GM21381 (cell line): Measurements from ENCODE around the gene TOGARAM2.

ENCODE experiments used
- ATAC-seq: cut with Tn5 transposase; IDR thresholded peaks from one replicate; pipeline ENCODE4 v1.9.1; 2021; ENCODE audit warnings: mild to moderate bottlenecking, moderate library complexity; ENCODE audit not compliant: unreplicated experiment

The TOGARAM2 gene

GRCh38 chr2:29052807-29053206 lies 71.7 kb downstream of the TOGARAM2 start:
- ATAC-seq: no peak

- ATAC-seq: no peak
Observed at GRCh38 chr2:29053223-29053622, 72.1 kb downstream of the TOGARAM2 start.

DNA sequence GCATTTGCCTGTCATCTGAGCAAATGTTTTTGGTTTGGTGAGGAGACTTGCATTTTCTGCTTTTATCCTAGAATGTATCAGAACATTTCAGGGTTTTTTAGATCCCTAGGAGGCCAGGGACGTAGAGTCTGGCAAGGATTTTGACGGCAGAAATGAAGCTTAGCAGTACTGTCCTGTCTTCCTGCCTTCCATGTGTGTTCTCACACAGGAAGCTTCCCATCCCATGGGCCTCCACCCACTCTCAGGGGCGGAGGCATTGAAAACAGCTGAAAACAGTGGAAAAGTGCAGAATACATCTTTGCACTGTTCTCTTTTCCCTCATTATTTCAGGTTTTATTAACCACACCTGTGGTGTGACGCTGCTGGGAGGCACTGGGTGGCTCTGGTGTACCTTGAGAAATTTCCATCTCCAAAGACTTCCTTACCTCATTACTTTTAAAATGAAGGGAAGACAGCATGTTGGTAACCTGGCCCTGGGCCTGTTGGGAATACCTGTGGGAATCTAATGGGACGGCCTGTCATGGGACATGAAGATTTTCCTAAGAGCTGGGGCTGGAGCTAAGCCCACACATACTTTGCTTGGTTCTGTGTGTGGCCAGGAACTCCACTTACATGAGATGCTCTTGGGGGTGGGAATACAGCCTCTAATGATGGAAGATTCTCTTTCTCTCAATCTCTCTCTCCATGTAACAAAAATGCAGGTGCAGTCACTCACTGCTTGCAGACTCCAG lies 72.7 kb downstream of the TOGARAM2 start:
- ATAC-seq: no peak

DNA sequence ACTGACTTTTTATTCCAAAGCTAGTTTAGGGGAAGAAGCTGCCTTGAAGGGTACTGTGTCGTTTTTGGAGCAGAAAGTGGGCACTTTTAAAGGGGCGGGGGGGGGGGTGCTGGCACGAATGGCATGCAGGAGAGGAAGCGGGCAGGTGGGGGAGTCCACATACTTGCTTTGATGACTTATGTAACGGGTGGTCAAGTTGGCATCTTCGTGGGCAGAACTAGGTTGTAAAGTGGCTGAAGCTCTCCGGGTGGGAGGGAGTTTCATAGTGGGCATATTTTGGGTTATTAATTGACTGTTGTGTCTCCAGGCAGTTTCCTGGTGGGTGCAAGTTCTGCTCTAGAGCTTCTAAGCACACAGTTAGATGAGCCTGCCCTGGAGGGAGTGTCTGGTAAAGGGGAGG lies 73.3 kb downstream of the TOGARAM2 start:
- ATAC-seq: no peak

DNA sequence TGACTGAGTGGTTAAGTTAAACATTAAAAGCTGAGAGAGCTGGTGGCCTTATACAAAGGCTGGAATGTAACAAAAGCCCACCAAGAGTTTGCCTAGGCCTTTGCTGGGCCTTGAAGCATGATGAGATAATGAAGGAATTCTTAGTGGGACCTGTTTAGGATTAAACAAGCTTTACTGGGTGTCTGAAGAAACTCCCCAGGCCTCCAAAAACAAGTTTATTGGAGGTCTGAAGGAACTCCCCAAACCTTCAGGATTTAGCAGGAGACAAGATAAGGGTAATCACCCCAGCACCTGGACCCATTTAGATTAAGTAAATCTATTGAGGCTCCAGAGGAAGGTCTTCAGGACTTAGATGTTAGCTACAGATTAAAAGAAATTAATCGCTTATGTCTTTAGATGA lies 74.5 kb downstream of the TOGARAM2 start:
- ATAC-seq: no peak

DNA sequence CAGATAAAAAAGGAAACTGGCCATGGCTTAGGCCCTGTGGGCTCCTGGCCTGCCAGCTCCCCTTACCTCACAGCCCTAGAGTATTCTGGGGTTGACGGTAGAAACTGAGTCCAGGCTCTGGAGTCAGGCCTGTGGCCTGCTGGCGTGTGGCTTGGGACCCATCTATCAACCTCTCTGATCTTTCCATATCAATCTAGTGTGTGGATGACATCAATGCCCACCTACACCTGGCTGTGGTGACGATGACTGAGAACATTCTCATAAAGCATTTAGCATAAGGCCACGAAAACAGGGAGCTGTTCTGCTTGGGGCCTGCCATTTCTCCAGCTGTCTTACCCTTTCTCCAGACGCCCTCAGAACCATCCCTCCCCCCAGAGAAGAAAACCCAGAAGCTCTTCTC lies 75.4 kb downstream of the TOGARAM2 start:
- no peak for ATAC-seq

- no peak for ATAC-seq
Observed at GRCh38 chr2:29057006-29057405, 75.9 kb downstream of the TOGARAM2 start.

DNA sequence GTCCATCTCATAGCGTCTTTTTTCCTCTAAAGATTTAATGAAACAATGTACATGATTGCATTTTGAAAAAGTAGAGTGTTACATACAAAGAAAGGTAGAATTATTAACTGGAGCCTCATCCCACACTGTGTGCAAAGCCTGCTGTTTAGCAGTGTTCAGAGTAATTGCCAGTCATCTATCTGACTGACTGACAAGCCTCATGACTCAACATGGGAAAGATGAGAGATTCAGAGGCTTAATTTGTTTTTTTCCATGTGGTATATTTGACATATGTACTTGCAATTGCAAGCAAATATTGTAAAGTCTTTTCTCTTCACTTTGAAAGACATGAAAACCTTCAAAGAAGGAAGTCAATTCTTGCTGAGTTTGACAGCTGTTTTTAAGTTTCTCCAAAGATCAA lies 78.5 kb downstream of the TOGARAM2 start:
- ATAC-seq: no peak

- ATAC-seq: no peak
Observed at GRCh38 chr2:29060441-29060840, 79.3 kb downstream of the TOGARAM2 start.

DNA sequence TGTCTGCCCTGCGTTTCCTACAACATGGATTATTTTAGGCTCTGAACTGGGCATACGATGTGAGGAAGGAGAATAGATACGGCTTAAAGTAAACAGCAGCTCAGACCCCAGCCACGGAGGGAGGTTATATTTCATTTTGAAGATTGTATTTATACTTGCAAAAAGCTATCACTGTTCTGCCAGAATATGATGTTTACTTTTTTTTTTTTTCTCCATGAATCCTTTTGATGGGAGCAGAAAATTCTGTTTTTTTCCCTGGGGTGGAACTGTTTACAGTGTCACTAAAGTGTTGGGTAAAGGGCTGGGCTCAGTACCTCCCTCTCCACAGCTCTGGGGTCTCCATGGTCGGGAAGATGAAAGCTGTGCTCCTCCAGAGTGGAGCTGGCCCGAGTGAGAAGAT lies 80.1 kb downstream of the TOGARAM2 start:
- no peak for ATAC-seq

- no peak for ATAC-seq
Observed at GRCh38 chr2:29061616-29062015, 80.5 kb downstream of the TOGARAM2 start.

GRCh38 chr2:29062371-29062770 lies 81.3 kb downstream of the TOGARAM2 start:
- ATAC-seq: no peak

GRCh38 chr2:29063056-29063455 lies 82.0 kb downstream of the TOGARAM2 start:
- ATAC-seq: no peak

GRCh38 chr2:29063646-29064345 lies 82.7 kb downstream of the TOGARAM2 start:
- no peak for ATAC-seq

GRCh38 chr2:29064346-29064715 lies 83.2 kb downstream of the TOGARAM2 start:
- ATAC-seq: no peak

- ATAC-seq: no peak
Observed at GRCh38 chr2:29064746-29065067, 83.6 kb downstream of the TOGARAM2 start.

DNA sequence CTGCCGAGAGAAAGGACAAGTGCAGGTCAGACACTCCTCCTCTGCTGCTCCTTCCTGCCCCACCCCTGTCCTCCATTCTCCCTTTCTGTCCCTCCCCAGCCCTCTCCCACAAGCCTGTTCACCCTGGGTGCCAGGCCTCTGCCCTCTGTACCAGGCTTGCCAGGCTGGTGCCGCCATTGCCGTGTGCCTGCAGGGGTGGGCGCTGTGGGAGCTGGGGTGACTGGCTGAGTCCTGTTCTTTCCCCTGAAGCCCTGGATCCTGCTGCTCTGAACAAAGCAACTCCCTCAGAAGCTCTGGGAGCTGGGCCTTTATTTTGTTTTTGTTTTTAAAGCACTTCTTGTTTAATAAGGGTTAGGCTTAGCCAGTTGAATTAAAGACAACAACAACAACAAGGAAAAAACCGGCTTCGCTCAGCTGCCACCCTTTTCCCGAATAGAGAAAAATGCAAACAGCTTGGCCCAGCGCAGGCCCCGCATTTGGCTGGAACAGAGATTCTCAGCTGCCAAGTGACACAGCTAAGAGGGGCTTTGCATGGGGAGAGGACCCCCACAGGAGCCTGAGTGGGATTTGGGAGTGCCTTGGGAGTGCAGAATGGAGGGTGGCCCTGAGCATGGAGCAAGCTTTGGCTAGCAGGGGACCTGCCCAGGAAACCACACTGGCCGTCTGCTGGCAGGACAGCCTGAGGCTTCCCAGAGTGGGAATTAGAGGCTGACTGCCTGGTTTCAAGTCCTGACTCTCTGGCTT lies 84.1 kb downstream of the TOGARAM2 start:
- no peak for ATAC-seq

GRCh38 chr2:29066271-29066860 lies 85.3 kb downstream of the TOGARAM2 start:
- no peak for ATAC-seq

DNA sequence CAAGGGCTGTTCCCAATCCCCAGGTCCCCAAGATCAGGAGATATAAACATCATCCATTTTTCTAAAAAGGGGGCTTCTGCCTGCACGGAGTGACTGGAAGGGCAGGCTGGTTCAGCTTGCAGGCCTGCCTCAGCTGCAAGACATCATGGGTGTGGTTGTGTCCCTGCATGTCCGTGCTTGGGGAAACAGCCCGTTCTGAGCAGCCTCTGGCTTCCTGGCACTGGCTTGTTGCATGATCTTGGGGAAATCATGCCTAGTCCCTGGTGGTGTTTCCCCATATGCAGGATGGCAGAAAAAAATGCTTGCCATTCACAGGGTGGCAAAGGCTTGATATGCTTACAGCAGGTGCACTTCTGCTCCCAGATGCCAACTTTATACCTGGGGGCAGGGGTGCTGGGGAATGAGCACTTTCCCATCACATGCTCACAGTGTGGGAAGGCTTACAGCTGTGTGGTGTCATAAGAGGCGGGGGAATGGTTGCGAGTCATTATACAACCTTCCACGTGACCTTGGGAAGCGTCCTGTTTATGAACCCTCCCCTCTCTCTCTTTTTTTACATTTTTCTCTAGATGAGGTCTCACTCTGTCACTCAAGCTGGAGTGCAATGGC lies 86.0 kb downstream of the TOGARAM2 start:
- no peak for ATAC-seq

- ATAC-seq: no peak
Observed at GRCh38 chr2:29068513-29068912, 87.4 kb downstream of the TOGARAM2 start.

DNA sequence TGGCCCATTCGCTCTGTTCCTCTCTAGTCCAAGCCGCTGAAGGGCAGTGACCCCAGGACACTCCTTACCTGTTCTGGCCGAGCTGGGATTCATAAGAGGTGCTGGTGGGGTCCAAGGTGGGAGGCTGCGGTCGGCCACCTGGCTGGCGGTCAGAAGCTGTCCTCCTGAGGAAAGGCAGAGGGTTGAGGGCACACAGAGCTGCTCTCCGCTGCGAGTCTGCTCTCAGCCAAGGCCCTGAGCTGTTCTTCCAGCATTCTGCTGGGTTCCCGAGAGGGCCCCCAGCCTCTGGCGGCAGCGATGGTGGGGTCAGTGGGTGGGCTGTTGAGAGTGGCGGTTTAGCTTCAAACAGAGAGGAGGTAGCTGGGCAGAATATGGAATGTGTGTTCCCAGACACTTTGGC lies 89.4 kb downstream of the TOGARAM2 start:
- no peak for ATAC-seq
